Suprapubic skin (tissue), 4 donors: ENCODE measurements around the gene KRT73. TPM values are rescaled to one million over a fixed set of nuclear protein-coding genes. Genes with fewer than 3 reads are reported as not detected.

ENCODE experiments used
- DNase-seq, 2 donors: peaks; one replicate each; pipeline ENCODE4 v3.0.0-alpha.2; 2019; ENCODE audit warnings: low spot score in 2 of 2
- H3K27ac ChIP-seq: fragments of 200-600 bp; sonication (generic); one replicate; pipeline ENCODE4 v1.5.1; 2019
- H3K27me3 ChIP-seq: fragments of 200-600 bp; sonication (generic); one replicate; pipeline ENCODE4 v1.5.1; 2019
- H3K36me3 ChIP-seq: fragments of 200-600 bp; sonication (generic); one replicate; pipeline ENCODE4 v1.5.1; 2019
- H3K4me1 ChIP-seq: fragments of 200-600 bp; sonication (generic); one replicate; pipeline ENCODE4 v1.5.1; 2019
- H3K4me3 ChIP-seq: fragments of 200-600 bp; sonication (generic); one replicate; pipeline ENCODE4 v1.5.1; 2019; ENCODE audit warnings: mild to moderate bottlenecking
- H3K9me3 ChIP-seq: fragments of 200-600 bp; sonication (generic); one replicate; pipeline ENCODE4 v1.5.1; 2019
- EP300 ChIP-seq: sonication (generic); formaldehyde crosslinking; IDR thresholded peaks from one replicate; pipeline ENCODE4 v1.6.1; 2017; ENCODE audit warnings: antibody characterized with exemption
- POLR2A ChIP-seq, 2 donors: fragments of 450-650 bp; IDR thresholded peaks; one replicate each; pipeline ENCODE4 v1.6.1; 2017; ENCODE audit warnings: antibody characterized with exemption in 2 of 2, mild to moderate bottlenecking in 2 of 2, moderate library complexity in 2 of 2
- POLR2AphosphoS5 ChIP-seq, 3 donors: sonication (generic); formaldehyde crosslinking; IDR thresholded peaks; one replicate each; pipeline ENCODE4 v1.6.1; 2017; ENCODE audit warnings: antibody characterized with exemption in 3 of 3
- WGBS: methylation state at CpG from one replicate; pipeline ENCODE4 v1.1.5; 2018; 5-methylcytosine and 5-hydroxymethylcytosine counted together
- total RNA-seq, 4 donors: library from RNA; depleted of rRNA; stranded (reverse); fragments of >200 nt; gene quantifications; one replicate each; pipeline ENCODE4 v1.1.0, GENCODE V29; 2016
- TF ChIP-seq, protein P1 (sequence below), 2 donors: fragments of 200-600 bp in 1 of 2; fragments of 450-650 bp in 1 of 2; sonication (generic) in 1 of 2; IDR thresholded peaks; one replicate each; pipeline ENCODE4 v1.5.1; 2016 to 2019; ENCODE audit warnings: antibody characterized with exemption in 2 of 2, mild to moderate bottlenecking in 1 of 2, moderate library complexity in 1 of 2

The KRT73 gene
- total RNA-seq, 4 donors from 2014 or later = 8.7 to 27.4 (median 17.5) TPM

DNA sequence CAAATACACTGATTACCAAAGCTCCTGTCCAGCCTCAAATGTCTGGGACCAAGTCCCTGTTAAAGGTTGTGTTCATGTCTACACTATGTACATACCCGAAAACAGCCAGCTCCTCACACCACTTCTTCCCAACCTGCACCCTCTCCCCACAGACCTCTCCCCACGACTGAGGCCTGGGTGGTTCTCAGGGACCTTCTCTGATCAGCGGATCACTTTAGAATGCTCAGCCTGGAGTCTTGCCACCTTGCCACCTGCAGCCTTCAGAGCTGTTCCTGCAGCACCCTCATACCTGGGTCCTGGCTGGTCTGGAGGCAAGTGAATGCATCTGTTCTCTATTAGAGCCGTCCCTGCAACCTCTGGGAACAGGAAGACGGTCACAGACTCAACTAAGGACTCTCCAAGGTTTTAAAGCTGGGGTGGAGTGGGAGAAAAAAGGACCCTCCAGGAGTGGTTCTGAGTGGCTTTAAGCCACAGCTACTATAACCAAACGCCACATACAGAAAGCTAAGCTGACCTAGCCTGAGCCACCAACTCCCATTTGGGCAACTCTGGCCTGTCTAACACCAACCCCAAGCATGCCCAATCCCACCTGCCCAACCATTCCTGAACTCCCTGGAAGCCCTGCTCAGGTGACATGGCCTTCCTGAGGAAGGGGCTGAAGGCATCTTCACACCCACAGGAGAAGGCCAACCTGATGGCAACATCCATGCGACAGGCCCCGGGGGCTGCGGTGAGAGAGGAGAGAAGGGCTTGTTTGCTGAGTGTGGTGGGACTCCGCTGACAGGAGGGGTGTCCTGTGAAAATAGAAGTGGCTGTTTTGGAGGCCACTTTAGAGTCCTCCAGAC, 25.1 kb upstream of the KRT73 start:
- TF ChIP-seq, protein P1, sequence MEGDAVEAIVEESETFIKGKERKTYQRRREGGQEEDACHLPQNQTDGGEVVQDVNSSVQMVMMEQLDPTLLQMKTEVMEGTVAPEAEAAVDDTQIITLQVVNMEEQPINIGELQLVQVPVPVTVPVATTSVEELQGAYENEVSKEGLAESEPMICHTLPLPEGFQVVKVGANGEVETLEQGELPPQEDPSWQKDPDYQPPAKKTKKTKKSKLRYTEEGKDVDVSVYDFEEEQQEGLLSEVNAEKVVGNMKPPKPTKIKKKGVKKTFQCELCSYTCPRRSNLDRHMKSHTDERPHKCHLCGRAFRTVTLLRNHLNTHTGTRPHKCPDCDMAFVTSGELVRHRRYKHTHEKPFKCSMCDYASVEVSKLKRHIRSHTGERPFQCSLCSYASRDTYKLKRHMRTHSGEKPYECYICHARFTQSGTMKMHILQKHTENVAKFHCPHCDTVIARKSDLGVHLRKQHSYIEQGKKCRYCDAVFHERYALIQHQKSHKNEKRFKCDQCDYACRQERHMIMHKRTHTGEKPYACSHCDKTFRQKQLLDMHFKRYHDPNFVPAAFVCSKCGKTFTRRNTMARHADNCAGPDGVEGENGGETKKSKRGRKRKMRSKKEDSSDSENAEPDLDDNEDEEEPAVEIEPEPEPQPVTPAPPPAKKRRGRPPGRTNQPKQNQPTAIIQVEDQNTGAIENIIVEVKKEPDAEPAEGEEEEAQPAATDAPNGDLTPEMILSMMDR (IDR thresholded peaks at IDR 0.05) = no peak
- no peak for TF ChIP-seq POLR2A (IDR thresholded peaks at IDR 0.05)
- no peak for TF ChIP-seq EP300
- TF ChIP-seq POLR2AphosphoS5 (IDR thresholded peaks at IDR 0.05) = no peak
- no peak for DNase-seq
- WGBS = 82% methylated on average over 10 of the region's 10 CpGs
- Histone ChIP-seq H3K9me3 (no peaks in the 10 kb centered on the region), H3K27ac (no peak overlapping the region), H3K4me1 (peaks cover 8% of the 10 kb centered on the region), H3K36me3 (no peaks in the 10 kb centered on the region), H3K4me3 (no peak overlapping the region), H3K27me3 (peaks cover 6% of the 10 kb centered on the region)

DNA sequence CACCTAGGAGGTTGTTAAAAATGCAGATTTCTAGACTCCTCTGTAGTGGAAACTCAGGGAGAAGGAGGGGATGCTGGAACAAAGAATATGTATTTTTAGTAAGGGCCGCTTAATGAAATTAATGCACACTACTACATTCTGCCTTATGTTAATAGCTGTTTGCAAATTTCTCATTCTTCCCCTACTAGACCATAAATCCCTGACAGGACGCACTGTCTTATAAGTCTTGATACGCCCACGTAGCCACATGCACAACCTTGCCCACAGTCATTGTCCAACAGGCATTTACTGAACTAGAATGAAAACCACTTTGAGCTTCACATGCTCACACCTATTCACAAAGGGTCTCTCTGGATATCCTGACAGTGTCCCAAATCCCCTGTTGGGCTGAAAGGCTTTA, 23.1 kb upstream of the KRT73 start:
- Histone ChIP-seq H3K36me3 (no peaks in the 10 kb centered on the region), H3K9me3 (no peaks in the 10 kb centered on the region), H3K4me1 (peaks cover 8% of the 10 kb centered on the region), H3K4me3 (no peak overlapping the region), H3K27me3 (peaks cover 8% of the 10 kb centered on the region), H3K27ac (no peak overlapping the region)
- no peak for TF ChIP-seq POLR2A (IDR thresholded peaks at IDR 0.05)
- TF ChIP-seq POLR2AphosphoS5 (IDR thresholded peaks at IDR 0.05) = no peak
- TF ChIP-seq EP300 = no peak
- TF ChIP-seq, protein P1 (IDR thresholded peaks at IDR 0.05) = no peak
- 60% methylated on average over 4 of the region's 4 CpGs for WGBS
- no peak for DNase-seq

GRCh38 chr12:52637299-52637698, 18.9 kb upstream of the KRT73 start:
- Histone ChIP-seq H3K27me3 (peaks cover 7% of the 10 kb centered on the region), H3K27ac (no peak overlapping the region), H3K36me3 (no peaks in the 10 kb centered on the region), H3K4me3 (no peak overlapping the region), H3K4me1 (peaks cover 8% of the 10 kb centered on the region), H3K9me3 (no peaks in the 10 kb centered on the region)
- no peak for TF ChIP-seq POLR2A (IDR thresholded peaks at IDR 0.05)
- WGBS = 82% methylated on average over 4 of the region's 4 CpGs
- DNase-seq = no peak

DNA sequence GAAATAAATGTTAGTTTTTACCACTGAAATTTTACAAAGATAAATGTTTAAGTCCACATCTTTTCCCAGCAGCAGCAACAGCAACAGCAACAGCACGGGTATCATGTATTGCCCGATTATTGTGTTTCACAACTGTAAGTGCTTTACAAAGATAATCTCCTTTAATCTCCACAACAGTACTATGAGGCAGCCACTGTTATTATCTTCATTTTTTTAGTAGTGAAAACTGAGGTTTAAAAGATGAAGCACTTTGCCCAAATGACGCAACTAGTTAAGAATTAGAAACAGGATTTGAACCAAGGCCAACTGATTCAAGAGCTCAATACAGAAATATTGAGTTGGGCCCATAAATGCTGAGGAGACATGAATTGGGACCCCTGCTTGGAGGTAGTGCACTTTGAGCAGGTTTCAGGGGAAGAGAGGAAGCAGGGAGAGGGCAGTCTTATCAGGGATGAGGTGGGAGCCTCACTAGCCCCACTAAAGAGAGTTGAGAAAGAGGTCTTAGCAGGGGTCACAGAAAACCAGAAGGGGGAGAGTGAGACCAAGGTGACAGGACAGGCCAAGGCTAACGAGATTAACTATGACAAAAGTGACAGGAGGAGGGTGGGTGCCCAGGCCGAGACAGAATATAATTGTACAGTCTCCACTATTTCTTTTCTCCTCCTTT, 18.4 kb upstream of the KRT73 start:
- Histone ChIP-seq H3K27ac (no peak overlapping the region), H3K9me3 (no peaks in the 10 kb centered on the region), H3K27me3 (peaks cover 4% of the 10 kb centered on the region), H3K4me3 (no peak overlapping the region), H3K4me1 (peaks cover 4% of the 10 kb centered on the region), H3K36me3 (no peaks in the 10 kb centered on the region)
- WGBS = 70% methylated on average over 5 of the region's 5 CpGs
- no peak for DNase-seq
- TF ChIP-seq, protein P1 (IDR thresholded peaks at IDR 0.05) = no peak
- TF ChIP-seq EP300 = no peak
- TF ChIP-seq POLR2AphosphoS5 (IDR thresholded peaks at IDR 0.05) = no peak
- no peak for TF ChIP-seq POLR2A (IDR thresholded peaks at IDR 0.05)

DNA sequence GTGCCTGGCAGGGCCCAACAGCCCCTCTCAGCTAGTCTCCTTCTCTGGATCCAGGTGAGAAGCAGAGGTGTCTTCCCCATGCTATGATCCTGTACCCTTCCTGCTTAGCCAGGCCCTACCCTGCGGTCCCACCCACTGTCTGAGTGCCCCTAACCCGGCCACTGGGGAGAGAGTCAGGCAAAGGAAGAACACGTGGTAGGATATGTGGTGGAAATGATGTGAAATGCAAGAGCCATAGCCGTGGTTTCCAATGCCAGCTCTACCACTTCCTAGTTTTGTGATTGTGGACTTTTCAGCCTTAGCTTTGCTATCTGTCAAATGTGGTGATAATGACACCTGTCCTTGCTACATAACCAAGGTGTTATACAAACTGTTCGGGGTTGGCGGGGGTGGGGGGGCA, 17.8 kb upstream of the KRT73 start:
- Histone ChIP-seq H3K4me3 (no peak overlapping the region), H3K27me3 (peaks cover 4% of the 10 kb centered on the region), H3K9me3 (no peaks in the 10 kb centered on the region), H3K4me1 (peaks cover 4% of the 10 kb centered on the region), H3K27ac (no peak overlapping the region), H3K36me3 (no peaks in the 10 kb centered on the region)
- 86% methylated on average over 6 of the region's 6 CpGs for WGBS
- DNase-seq = peak in 1 of 2 donors; percentile 62
- TF ChIP-seq EP300 (no peak), POLR2AphosphoS5 (IDR thresholded peaks at IDR 0.05) (no peak), POLR2A (IDR thresholded peaks at IDR 0.05) (no peak)
- TF ChIP-seq, protein P1 (IDR thresholded peaks at IDR 0.05) = no peak
